ENCODE data around the gene PAPSS2. TPM values are rescaled to one million over a fixed set of nuclear protein-coding genes. Genes with fewer than 3 reads are reported as not detected.

PAPSS2 gene
- total RNA-seq, 1 donor from 2014 or later: 14.8 TPM

DNA sequence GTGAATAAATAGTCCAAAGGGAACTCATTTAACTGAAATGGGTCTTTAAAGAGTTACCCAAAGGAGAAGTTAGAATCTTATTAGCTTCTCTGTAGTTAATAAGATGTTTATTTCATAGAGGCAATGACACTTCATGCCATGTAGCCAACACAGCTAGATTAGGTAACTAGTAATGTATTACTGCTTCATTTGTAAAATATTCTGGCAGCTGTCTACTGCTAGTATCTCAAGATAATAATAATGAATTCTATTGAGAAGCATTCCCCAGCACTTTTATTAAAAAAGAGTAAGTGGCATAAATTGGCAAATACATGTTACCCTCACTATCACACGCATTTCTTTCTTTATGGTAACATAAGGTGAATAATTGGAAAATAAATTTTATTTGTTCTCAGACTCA lies 10.1 kb downstream of the PAPSS2 start:
- Histone ChIP-seq H3K9me3 (no peaks in the 10 kb centered on the region), H3K36me3 (peaks cover 0 to 6% of the 10 kb centered on the region in 2 donors), H3K4me3 (no peak overlapping the region), H3K27me3 (no peaks in the 10 kb centered on the region), H3K4me1 (no peaks in the 10 kb centered on the region), H3K27ac (no peak overlapping the region)
- TF ChIP-seq, protein P1, sequence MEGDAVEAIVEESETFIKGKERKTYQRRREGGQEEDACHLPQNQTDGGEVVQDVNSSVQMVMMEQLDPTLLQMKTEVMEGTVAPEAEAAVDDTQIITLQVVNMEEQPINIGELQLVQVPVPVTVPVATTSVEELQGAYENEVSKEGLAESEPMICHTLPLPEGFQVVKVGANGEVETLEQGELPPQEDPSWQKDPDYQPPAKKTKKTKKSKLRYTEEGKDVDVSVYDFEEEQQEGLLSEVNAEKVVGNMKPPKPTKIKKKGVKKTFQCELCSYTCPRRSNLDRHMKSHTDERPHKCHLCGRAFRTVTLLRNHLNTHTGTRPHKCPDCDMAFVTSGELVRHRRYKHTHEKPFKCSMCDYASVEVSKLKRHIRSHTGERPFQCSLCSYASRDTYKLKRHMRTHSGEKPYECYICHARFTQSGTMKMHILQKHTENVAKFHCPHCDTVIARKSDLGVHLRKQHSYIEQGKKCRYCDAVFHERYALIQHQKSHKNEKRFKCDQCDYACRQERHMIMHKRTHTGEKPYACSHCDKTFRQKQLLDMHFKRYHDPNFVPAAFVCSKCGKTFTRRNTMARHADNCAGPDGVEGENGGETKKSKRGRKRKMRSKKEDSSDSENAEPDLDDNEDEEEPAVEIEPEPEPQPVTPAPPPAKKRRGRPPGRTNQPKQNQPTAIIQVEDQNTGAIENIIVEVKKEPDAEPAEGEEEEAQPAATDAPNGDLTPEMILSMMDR (IDR thresholded peaks at IDR 0.05): no peak
- intact Hi-C loops (cut with DNase I): no loop called here
- no peak for DNase-seq (ENCODE audit: low spot score in 2 of 2)

DNA sequence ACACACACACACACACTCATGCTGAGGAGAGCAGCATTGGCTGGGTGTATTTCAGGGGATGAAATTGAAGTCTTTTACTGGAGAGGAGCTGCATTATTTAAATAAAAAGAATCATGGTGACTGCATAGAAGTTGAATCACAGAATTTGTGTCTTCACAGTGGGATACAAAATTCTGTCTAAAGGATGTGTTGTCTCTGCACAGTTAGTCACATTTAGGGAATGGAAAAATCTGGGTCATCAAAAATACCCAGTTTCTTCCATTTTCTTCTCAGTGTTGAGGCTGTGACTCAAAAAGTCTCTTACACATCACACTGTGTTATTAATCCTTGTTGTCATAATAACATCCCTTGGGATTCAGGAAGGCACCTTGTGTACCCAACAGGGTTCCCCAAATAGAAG lies 10.9 kb downstream of the PAPSS2 start:
- TF ChIP-seq, protein P1 (IDR thresholded peaks at IDR 0.05): no peak
- Histone ChIP-seq H3K36me3 (peaks cover 0 to 6% of the 10 kb centered on the region in 2 donors), H3K27me3 (no peaks in the 10 kb centered on the region), H3K4me1 (no peaks in the 10 kb centered on the region), H3K27ac (no peak overlapping the region), H3K4me3 (no peak overlapping the region), H3K9me3 (no peaks in the 10 kb centered on the region)
- intact Hi-C loops (cut with DNase I): no loop called here
- DNase-seq (ENCODE audit: low spot score in 2 of 2): no peak

GRCh38 chr10:87671139-87671815 lies 11.6 kb downstream of the PAPSS2 start:
- DNase-seq (ENCODE audit: low spot score in 2 of 2): no peak
- no peak overlapping the region for H3K4me3 ChIP-seq
- no peaks in the 10 kb centered on the region for H3K27me3 ChIP-seq
- H3K36me3 ChIP-seq: peaks cover 0 to 6% of the 10 kb centered on the region in 2 donors
- H3K4me1 ChIP-seq: no peaks in the 10 kb centered on the region
- intact Hi-C loops (cut with DNase I): no loop called here
- no peak overlapping the region for H3K27ac ChIP-seq
- TF ChIP-seq, protein P1 (IDR thresholded peaks at IDR 0.05): no peak
- H3K9me3 ChIP-seq: no peaks in the 10 kb centered on the region

- no peaks in the 10 kb centered on the region for H3K9me3 ChIP-seq
- no peaks in the 10 kb centered on the region for H3K4me1 ChIP-seq
- DNase-seq (ENCODE audit: low spot score in 2 of 2): no peak
- TF ChIP-seq, protein P1 (IDR thresholded peaks at IDR 0.05): no peak
- no peaks in the 10 kb centered on the region for H3K36me3 ChIP-seq
- no peak overlapping the region for H3K4me3 ChIP-seq
- no peak overlapping the region for H3K27ac ChIP-seq
- intact Hi-C loops (cut with DNase I): no loop called here
- no peaks in the 10 kb centered on the region for H3K27me3 ChIP-seq
These were observed 12.9 kb downstream of the PAPSS2 start for GRCh38 chr10:87672551-87672950.

DNA sequence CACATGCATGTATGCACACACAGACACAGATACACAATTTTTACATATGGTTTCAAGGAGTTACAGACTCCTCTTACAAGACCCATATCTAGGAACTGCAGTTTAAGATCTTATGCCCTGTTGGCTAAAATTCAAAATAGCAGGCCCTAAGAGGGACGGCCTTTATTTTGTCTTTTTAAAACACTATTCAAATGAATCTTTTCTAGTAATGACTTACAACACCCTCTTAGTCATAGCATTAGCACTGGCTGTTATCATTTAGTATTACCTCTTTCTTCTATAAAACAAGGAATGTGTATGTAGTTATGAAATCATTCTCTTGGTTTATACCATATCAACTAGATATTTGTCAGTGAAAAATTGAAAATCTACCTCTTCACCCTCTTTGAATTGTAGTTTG lies 15.3 kb downstream of the PAPSS2 start:
- no peak overlapping the region for H3K27ac ChIP-seq
- no peaks in the 10 kb centered on the region for H3K4me1 ChIP-seq
- H3K27me3 ChIP-seq: no peaks in the 10 kb centered on the region
- intact Hi-C loops (cut with DNase I): no loop called here
- TF ChIP-seq, protein P1 (IDR thresholded peaks at IDR 0.05): no peak
- no peaks in the 10 kb centered on the region for H3K36me3 ChIP-seq
- no peaks in the 10 kb centered on the region for H3K9me3 ChIP-seq
- no peak for DNase-seq (ENCODE audit: low spot score in 2 of 2)
- no peak overlapping the region for H3K4me3 ChIP-seq
